H9 (cell line): ENCODE measurements around the gene MAPK12. TPM values are rescaled to one million over a fixed set of nuclear protein-coding genes. Genes with fewer than 3 reads are reported as not detected.

Source experiments
- DNase-seq: peaks from one replicate; pipeline ENCODE4 v3.0.0-alpha.2; 2017
- H2AFZ ChIP-seq: one replicate; pipeline ENCODE4 v1.6.1; 2013; ENCODE audit warnings: mild to moderate bottlenecking, low read length, control low read depth, moderate library complexity
- H2AK5ac ChIP-seq: 2 replicates; pipeline ENCODE4 v1.6.1; 2013; ENCODE audit warnings: low read length, control low read depth, mixed read lengths; ENCODE audit not compliant: insufficient read length
- H2BK120ac ChIP-seq: one replicate; pipeline ENCODE4 v1.6.1; 2013; ENCODE audit warnings: low read depth, mild to moderate bottlenecking, low read length, control low read depth, inconsistent platforms; ENCODE audit not compliant: poor library complexity, severe bottlenecking
- H2BK12ac ChIP-seq: 2 replicates; pipeline ENCODE4 v1.6.1; 2013; ENCODE audit warnings: low read length, control low read depth, mixed read lengths, low read depth; ENCODE audit not compliant: insufficient read length
- H2BK15ac ChIP-seq: 2 replicates; pipeline ENCODE4 v1.6.1; 2013; ENCODE audit warnings: low read depth, low read length, control low read depth
- H2BK20ac ChIP-seq: one replicate; pipeline ENCODE4 v1.6.1; 2013; ENCODE audit warnings: low read depth, mild to moderate bottlenecking, low read length, control low read depth, inconsistent platforms; ENCODE audit not compliant: poor library complexity, severe bottlenecking
- H2BK5ac ChIP-seq: 2 replicates; pipeline ENCODE4 v1.6.1; 2013; ENCODE audit warnings: low read length, control low read depth, mixed read lengths; ENCODE audit not compliant: insufficient read length
- H3K14ac ChIP-seq: 2 replicates; pipeline ENCODE4 v1.6.1; 2013; ENCODE audit warnings: low read length, control low read depth; ENCODE audit not compliant: insufficient read depth
- H3K18ac ChIP-seq: 2 replicates; pipeline ENCODE4 v1.6.1; 2013; ENCODE audit warnings: low read depth, mild to moderate bottlenecking, mixed read lengths, low read length, control low read depth; ENCODE audit not compliant: insufficient read length
- H3K23ac ChIP-seq: 2 replicates; pipeline ENCODE4 v1.6.1; 2013; ENCODE audit warnings: low read length, control low read depth, mixed read lengths, low read depth; ENCODE audit not compliant: insufficient read length
- H3K23me2 ChIP-seq: 2 replicates; pipeline ENCODE4 v1.6.1; 2013; ENCODE audit warnings: low read depth, mild to moderate bottlenecking, mixed read lengths, low read length, control low read depth; ENCODE audit not compliant: insufficient read length, poor library complexity, severe bottlenecking
- H3K27ac ChIP-seq: 2 replicates; pipeline ENCODE4 v1.5.1; 2013; ENCODE audit warnings: low read length, control low read depth, mixed read lengths, low read depth; ENCODE audit not compliant: insufficient read length
- H3K27me3 ChIP-seq: 2 replicates; pipeline ENCODE4 v1.6.1; 2013; ENCODE audit warnings: low read length, control low read depth, inconsistent platforms; ENCODE audit not compliant: insufficient read depth
- H3K4ac ChIP-seq: 2 replicates; pipeline ENCODE4 v1.6.1; 2013; ENCODE audit warnings: low read depth, mild to moderate bottlenecking, control low read depth, inconsistent platforms, low read length, moderate library complexity
- H3K4me1 ChIP-seq: 2 replicates; pipeline ENCODE4 v1.6.1; 2013; ENCODE audit warnings: low read length, control low read depth, inconsistent platforms; ENCODE audit not compliant: insufficient read depth
- H3K4me2 ChIP-seq: 2 replicates; pipeline ENCODE4 v1.6.1; 2013; ENCODE audit warnings: low read length, control low read depth, mixed read lengths; ENCODE audit not compliant: insufficient read length, insufficient read depth
- H3K56ac ChIP-seq: 2 replicates; pipeline ENCODE4 v1.6.1; 2013; ENCODE audit warnings: low read depth, mild to moderate bottlenecking, mixed read lengths, low read length, control low read depth; ENCODE audit not compliant: insufficient read length
- H3K79me1 ChIP-seq: 2 replicates; pipeline ENCODE4 v1.6.1; 2013; ENCODE audit warnings: low read depth, mild to moderate bottlenecking, moderate library complexity, low read length, control low read depth, inconsistent platforms; ENCODE audit not compliant: insufficient read depth, poor library complexity, severe bottlenecking
- H3K79me2 ChIP-seq: 2 replicates; pipeline ENCODE4 v1.6.1; 2013; ENCODE audit warnings: low read length, control low read depth, inconsistent platforms; ENCODE audit not compliant: insufficient read depth
- H3K9ac ChIP-seq: 2 replicates; pipeline ENCODE4 v1.6.1; 2013; ENCODE audit warnings: low read length, control low read depth, mixed read lengths; ENCODE audit not compliant: insufficient read length; ENCODE audit errors: extremely low read depth
- H3K9me3 ChIP-seq: one replicate; pipeline ENCODE4 v1.6.1; 2013; ENCODE audit warnings: low read depth, low read length, inconsistent platforms; ENCODE audit not compliant: control insufficient read depth
- H3T11ph ChIP-seq: one replicate; pipeline ENCODE4 v1.6.1; 2013; ENCODE audit warnings: mild to moderate bottlenecking, low read length, control low read depth, inconsistent platforms
- H4K20me1 ChIP-seq: one replicate; pipeline ENCODE4 v1.6.1; 2013; ENCODE audit not compliant: control insufficient read depth, insufficient read length, insufficient read depth
- H4K5ac ChIP-seq: 2 replicates; pipeline ENCODE4 v1.6.1; 2013; ENCODE audit warnings: low read depth, mild to moderate bottlenecking, mixed read lengths, low read length, control low read depth; ENCODE audit not compliant: insufficient read length
- H4K8ac ChIP-seq: replicated peaks from 2 replicates; pipeline ENCODE4 v1.6.1; 2013; ENCODE audit warnings: low read length, control low read depth, mixed read lengths, low read depth; ENCODE audit not compliant: insufficient read length
- H4K91ac ChIP-seq: 2 replicates; pipeline ENCODE4 v1.6.1; 2013; ENCODE audit warnings: low read depth, mild to moderate bottlenecking, moderate library complexity, mixed read lengths, low read length, control low read depth; ENCODE audit not compliant: insufficient read length
- H3K27ac Mint-ChIP-seq, 3 experiments: 2 replicates in 2 of 3; 3 replicates in 1 of 3; pipeline ENCODE4 v1.8.0; 2020 to 2021; ENCODE audit warnings: mixed read lengths in 3 of 3, mild to moderate bottlenecking in 1 of 3, moderate library complexity in 1 of 3
- H3K27me3 Mint-ChIP-seq: 2 replicates; pipeline ENCODE4 v1.8.0; 2021; ENCODE audit warnings: low read depth, mild to moderate bottlenecking, moderate library complexity, mixed read lengths
- H3K36me3 Mint-ChIP-seq, 3 experiments: 2 replicates in 2 of 3; 3 replicates in 1 of 3; pipeline ENCODE4 v1.8.0; 2020 to 2021; ENCODE audit warnings: low read depth in 3 of 3, mixed read lengths in 3 of 3; ENCODE audit not compliant: insufficient read depth in 1 of 3
- H3K4me1 Mint-ChIP-seq, 2 experiments: 2 replicates each; pipeline ENCODE4 v1.8.0; 2020; ENCODE audit warnings: mixed read lengths in 2 of 2
- H3K4me3 Mint-ChIP-seq, 2 experiments: 2 replicates in 1 of 2; 3 replicates in 1 of 2; pipeline ENCODE4 v1.8.0; 2020 to 2021; ENCODE audit warnings: mild to moderate bottlenecking in 2 of 2, mixed read lengths in 2 of 2, moderate library complexity in 1 of 2
- H3K9me3 Mint-ChIP-seq, 2 experiments: 2 replicates in 1 of 2; 3 replicates in 1 of 2; pipeline ENCODE4 v1.8.0; 2020; ENCODE audit warnings: mild to moderate bottlenecking in 2 of 2, mixed read lengths in 2 of 2, moderate library complexity in 1 of 2
- WGBS: extraction: QIAGEN DNeasy Blood & Tissue Kit; methylation state at CpG from one replicate; pipeline ENCODE4 v1.1.7; 2013; ENCODE audit warnings: missing lambda C conversion rate, low lambda C conversion rate, mixed read lengths; ENCODE audit not compliant: insufficient read length; ENCODE audit errors: extremely low coverage; 5-methylcytosine and 5-hydroxymethylcytosine counted together
- total RNA-seq: library from RNA; stranded (reverse); gene quantifications from 2 replicates; pipeline ENCODE4 v1.2.1, GENCODE V29; 2021
- TF ChIP-seq, protein P1 (sequence below): fragments of 200-600 bp; sonication (generic); conservative IDR thresholded peaks from 3 replicates; pipeline ENCODE4 v1.8.0; 2021; ENCODE audit warnings: antibody characterized with exemption, mild to moderate bottlenecking

MAPK12 gene
- total RNA-seq, 1 experiment from 2014 or later = 31.3 TPM

DNA sequence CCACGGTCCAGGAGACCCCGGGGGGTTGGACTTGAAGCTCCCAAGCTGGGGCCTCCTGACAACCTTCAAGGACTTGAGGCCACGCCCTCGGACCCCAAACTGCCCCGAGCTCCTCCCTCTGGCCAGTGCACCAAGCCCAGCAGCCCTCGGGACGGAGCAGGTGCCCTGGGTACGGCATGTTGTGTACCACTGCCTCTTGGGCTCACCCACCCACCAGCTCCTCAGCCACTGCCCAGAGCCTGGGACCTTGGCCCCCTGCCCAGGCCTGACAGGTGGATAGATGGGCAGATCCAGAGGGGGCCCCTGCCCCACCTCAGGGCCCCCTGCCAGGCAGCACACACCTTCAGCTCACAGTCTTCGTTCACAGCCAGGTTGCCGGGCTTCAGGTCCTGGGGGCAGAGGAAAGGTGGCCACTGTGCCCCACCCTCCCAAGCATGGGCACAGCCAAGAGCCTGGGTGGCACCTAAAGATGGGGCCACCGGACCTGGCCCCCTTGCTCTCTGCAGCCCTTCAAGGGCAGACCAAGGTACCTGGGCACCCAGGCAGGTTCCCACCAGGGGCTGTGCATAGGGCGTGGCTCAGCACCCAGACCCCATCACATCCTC lies 5.1 kb downstream of the MAPK12 start:
- Histone ChIP-seq H2BK12ac (no peak overlapping the region), H4K8ac (no peak overlapping the region), H3K9me3 (no peaks in the 10 kb centered on the region), H3K14ac (no peak overlapping the region), H4K20me1 (no peaks in the 10 kb centered on the region), H2AK5ac (no peak overlapping the region), H3T11ph (no peak overlapping the region), H3K23me2 (peaks cover 13% of the 10 kb centered on the region), H2BK5ac (no peak overlapping the region), H2AFZ (no peak overlapping the region), H4K5ac (no peak overlapping the region), H4K91ac (no peak overlapping the region), H3K56ac (no peak overlapping the region), H3K4me2 (no peak overlapping the region), H3K9ac (no peak overlapping the region), H3K27ac (no peak overlapping the region), H3K79me1 (no peaks in the 10 kb centered on the region), H2BK15ac (no peak overlapping the region), H3K18ac (no peak overlapping the region), H3K27me3 (no peaks in the 10 kb centered on the region), H3K79me2 (no peaks in the 10 kb centered on the region), H3K23ac (no peak overlapping the region), H2BK120ac (no peak overlapping the region), H2BK20ac (no peak overlapping the region), H3K4me1 (no peaks in the 10 kb centered on the region), H3K4ac (no peak overlapping the region)
- peaks cover 0 to 3% (median 0%) of the 10 kb centered on the region in 3 experiments; a peak in 2 of 7 replicates for H3K36me3 Mint-ChIP-seq
- H3K4me3 Mint-ChIP-seq = no peak overlapping the region
- peaks cover 0 to 5% of the 10 kb centered on the region in 2 experiments; a peak in 1 of 4 replicates for H3K4me1 Mint-ChIP-seq
- peaks cover 14% of the 10 kb centered on the region for H3K27me3 Mint-ChIP-seq
- TF ChIP-seq, protein P1, sequence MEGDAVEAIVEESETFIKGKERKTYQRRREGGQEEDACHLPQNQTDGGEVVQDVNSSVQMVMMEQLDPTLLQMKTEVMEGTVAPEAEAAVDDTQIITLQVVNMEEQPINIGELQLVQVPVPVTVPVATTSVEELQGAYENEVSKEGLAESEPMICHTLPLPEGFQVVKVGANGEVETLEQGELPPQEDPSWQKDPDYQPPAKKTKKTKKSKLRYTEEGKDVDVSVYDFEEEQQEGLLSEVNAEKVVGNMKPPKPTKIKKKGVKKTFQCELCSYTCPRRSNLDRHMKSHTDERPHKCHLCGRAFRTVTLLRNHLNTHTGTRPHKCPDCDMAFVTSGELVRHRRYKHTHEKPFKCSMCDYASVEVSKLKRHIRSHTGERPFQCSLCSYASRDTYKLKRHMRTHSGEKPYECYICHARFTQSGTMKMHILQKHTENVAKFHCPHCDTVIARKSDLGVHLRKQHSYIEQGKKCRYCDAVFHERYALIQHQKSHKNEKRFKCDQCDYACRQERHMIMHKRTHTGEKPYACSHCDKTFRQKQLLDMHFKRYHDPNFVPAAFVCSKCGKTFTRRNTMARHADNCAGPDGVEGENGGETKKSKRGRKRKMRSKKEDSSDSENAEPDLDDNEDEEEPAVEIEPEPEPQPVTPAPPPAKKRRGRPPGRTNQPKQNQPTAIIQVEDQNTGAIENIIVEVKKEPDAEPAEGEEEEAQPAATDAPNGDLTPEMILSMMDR = no peak
- DNase-seq = no peak
- H3K27ac Mint-ChIP-seq = no peak overlapping the region
- WGBS = no CpG with 5 or more reads among the region's 12 CpGs
- no peaks in the 10 kb centered on the region; a peak in 1 of 5 replicates for H3K9me3 Mint-ChIP-seq
